ENCODE results near the gene FAHD2B.
"Not testable (repeated sequence)": the region's sequence is repeated elsewhere in the genome, so short reads cannot be mapped to it uniquely, and the experiment has no call there.

Gene FAHD2B

DNA sequence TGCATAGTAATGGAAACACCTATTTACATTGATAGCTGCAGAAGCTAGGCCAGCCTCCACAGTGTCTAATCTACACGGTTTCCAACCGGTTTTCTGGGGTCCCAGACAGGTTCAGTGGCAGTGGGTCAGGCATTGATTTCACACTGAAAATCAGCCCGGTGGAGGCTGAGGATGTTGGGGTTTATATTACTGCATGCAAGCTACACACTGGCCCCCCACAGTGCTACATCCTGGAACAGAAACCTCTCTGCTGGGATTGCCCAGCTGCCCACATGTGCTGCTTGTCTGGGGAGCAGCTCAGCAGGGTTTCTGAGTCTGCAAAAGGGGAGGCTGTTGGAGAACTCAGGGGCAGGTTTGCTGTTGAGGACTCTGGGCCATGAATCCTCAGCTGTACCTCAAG is 48.0 kb downstream of the FAHD2B start:
- H3K4me1 Mint-ChIP-seq, result peaks cover 35% of the 10 kb centered on the region
- not testable (repeated sequence) for H3K36me3 Mint-ChIP-seq; H3K27me3 Mint-ChIP-seq; DNase-seq (ENCODE audit: low spot score in 2 of 2); ATAC-seq (ENCODE audit: low read depth); H3K9me3 Mint-ChIP-seq
- H3K4me3 Mint-ChIP-seq, result peak overlapping the region; percentile 79
- peak overlapping the region; percentile 79 for H3K27ac Mint-ChIP-seq

- H3K9me3 Mint-ChIP-seq, H3K36me3 Mint-ChIP-seq, H3K27me3 Mint-ChIP-seq: not testable (repeated sequence)
- ATAC-seq (ENCODE audit: low read depth) (peak; percentile 63), DNase-seq (ENCODE audit: low spot score in 2 of 2) (peak; percentile 36 to 40)
- peaks cover 35% of the 10 kb centered on the region for H3K4me1 Mint-ChIP-seq
- peak overlapping the region; percentile 79 for H3K4me3 Mint-ChIP-seq
- H3K27ac Mint-ChIP-seq, result peak overlapping the region; percentile 79
These were observed 48.7 kb downstream of the FAHD2B start for GRCh38 chr2:97045895-97046499.

All from memory B cell (primary cell).